WTC11 (cell line): ENCODE measurements around the gene SVBP.

ENCODE experiments used
- ATF2 ChIP-seq: sonication (generic); formaldehyde crosslinking; IDR thresholded peaks from 2 replicates; pipeline ENCODE4 v1.8.1; 2022; ENCODE audit warnings: low read depth, missing genetic modification reagents, borderline replicate concordance
- CTCF ChIP-seq: fragments of 200-600 bp; IDR thresholded peaks from 2 replicates; pipeline ENCODE4 v1.8.0; 2022; ENCODE audit warnings: antibody characterized with exemption
- ESRRA ChIP-seq: sonication (generic); formaldehyde crosslinking; IDR thresholded peaks from 2 replicates; pipeline ENCODE4 v1.8.1; 2022; ENCODE audit warnings: mild to moderate bottlenecking, missing genetic modification reagents, borderline replicate concordance

GRCh38 chr1:42830631-42831030, 13.4 kb upstream of the SVBP start:
- TF ChIP-seq CTCF (no peak), ATF2 (CRISPR knock-in tag) (no peak), ESRRA (CRISPR knock-in tag) (no peak)
